ENCODE measurements around the gene HSPG2.
"Not testable (repeated sequence)": the region's sequence is repeated elsewhere in the genome, so short reads cannot be mapped to it uniquely, and the experiment has no call there.

Gene HSPG2

DNA sequence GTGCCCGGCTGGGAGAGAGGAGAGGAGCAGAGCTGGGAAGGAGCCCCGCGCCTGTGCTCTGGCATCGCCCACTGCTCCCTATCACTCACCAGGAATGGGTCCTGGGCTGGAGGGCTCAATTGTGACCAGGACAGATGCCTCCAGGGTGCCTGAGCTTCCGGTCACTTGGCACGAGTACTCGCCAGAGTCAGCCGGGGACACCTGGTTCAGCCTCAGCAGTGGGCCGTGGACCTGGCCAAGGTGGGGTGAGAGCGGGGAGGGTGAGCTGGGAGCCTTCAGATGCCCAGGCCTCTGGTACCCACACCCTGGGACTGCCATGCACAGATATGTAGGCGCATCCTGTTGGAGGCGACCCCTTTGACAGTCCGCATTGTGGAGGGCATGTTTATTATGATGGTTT is 93.9 kb downstream of the HSPG2 start:
- no peak for DNase-seq (ENCODE audit: low spot score)

DNA sequence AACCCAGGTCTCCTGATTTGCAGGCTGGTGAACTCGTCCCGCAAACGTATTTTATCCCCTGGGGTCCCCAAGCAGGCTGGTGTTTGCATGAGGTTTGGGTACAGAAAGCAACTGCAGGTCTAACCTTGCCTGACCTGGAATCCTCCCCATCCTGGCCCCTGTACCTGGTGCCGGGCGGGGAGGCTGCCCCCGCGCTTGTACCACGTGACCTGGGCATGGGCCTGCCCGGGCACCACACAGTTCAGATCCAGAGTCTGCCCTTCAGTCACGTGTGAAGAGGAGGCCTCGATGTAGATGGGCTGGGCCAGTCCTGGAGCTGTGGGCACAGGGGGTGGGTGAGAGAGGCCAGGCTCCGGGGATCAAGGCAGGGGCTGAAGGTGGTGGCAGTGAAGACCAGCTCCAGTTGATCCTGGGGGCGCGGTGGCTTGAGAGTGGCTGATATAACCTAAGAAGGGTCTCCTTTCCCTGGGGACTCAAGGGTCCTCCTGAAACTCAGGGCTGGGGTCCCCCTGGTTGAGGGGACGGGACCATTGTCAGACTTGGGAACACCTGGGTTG is 94.4 kb downstream of the HSPG2 start:
- no peak for DNase-seq (ENCODE audit: low spot score)

GRCh38 chr1:21841852-21842466 is 95.2 kb downstream of the HSPG2 start:
- no peak for DNase-seq (ENCODE audit: low spot score)

- no peak for DNase-seq (ENCODE audit: low spot score)
Measured at GRCh38 chr1:21840981-21841380, 96.1 kb downstream of the HSPG2 start.

GRCh38 chr1:21839337-21840037 is 97.6 kb downstream of the HSPG2 start:
- DNase-seq (ENCODE audit: low spot score) = no peak

DNA sequence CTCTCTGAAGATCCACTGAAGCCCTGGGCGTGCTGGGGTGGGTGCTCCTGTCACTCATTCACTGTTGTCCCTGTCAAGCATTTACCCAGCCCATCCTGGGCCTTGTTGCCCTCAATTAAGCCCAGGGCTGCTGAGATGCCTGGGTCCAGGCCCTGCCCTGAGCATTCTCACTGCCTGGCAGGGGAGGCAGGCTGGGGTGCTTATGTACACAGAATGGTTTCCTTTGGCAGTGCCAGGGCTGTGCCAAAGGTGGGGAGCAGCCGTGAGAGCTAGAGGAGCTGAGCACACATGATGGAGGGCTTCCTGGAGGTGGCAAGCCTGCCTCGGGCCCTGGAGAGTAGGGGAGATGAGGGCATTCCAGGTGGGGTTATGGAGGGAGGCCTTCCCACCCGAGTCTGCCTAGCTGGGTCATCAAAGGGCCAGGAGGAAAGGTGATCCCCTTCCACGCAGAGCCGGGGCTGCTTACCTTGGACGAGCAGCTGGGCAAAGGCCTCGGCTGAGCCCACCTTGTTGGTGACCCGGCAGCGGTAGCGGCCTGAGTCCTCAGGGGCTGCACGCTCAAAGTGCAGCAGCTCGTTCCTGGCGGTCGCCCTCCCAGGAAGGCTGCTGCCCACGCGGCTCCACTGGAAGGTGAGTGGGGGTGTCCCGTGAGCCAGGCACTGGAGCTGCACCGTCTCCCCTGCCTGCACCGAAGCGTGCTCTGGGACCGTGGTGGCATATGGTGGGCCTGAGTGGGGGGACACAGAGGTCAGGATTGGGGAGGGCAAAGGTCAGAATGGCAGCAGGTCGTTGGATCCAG is 98.6 kb downstream of the HSPG2 start:
- DNase-seq (ENCODE audit: low spot score) = no peak

DNA sequence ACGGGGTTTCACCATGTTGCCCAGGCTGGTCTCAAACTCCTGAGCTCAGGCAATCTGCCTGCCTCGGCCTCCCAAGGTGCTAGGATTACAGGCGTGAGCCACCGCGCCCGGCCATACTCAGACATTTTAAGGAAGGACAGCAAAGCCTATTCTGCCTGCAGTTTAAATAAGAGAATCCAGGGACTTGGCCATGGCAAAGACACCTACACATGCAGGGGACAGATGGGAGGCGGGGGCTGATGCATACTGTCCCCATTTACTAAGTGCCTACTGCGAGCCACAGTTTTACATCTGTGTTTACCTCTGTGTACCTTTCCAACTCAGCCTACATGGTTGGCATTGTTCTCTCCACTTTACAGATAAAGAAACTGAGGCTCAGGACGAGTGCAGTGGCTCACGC is 99.6 kb downstream of the HSPG2 start:
- DNase-seq (ENCODE audit: low spot score) = no peak

GRCh38 chr1:21836729-21837128 is 100.4 kb downstream of the HSPG2 start:
- DNase-seq (ENCODE audit: low spot score) = no peak

- DNase-seq (ENCODE audit: low spot score) = no peak
Measured at GRCh38 chr1:21836010-21836409, 101.1 kb downstream of the HSPG2 start.

- no peak for DNase-seq (ENCODE audit: low spot score)
Measured at GRCh38 chr1:21834666-21835065, 102.4 kb downstream of the HSPG2 start.

DNA sequence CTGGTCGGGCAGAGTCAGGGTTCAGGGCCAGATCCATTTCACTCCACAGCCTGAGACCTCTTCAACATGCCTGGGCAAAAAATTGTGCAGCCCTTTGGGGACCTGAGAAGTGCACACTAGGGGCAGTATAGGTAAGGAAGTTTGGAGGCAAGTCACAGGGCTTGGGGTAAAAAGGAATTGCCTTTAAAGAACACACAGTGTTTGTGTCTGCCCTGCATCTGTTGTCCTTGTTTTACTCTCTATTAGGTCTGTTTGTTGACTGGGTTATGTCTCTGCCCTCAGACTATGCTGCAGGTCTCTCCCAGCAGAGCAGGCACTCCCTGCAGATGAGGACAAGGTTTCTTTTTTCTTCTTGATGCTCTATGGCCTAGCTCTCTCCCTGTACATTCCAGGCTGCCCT is 103.0 kb downstream of the HSPG2 start:
- no peak for DNase-seq (ENCODE audit: low spot score)

DNA sequence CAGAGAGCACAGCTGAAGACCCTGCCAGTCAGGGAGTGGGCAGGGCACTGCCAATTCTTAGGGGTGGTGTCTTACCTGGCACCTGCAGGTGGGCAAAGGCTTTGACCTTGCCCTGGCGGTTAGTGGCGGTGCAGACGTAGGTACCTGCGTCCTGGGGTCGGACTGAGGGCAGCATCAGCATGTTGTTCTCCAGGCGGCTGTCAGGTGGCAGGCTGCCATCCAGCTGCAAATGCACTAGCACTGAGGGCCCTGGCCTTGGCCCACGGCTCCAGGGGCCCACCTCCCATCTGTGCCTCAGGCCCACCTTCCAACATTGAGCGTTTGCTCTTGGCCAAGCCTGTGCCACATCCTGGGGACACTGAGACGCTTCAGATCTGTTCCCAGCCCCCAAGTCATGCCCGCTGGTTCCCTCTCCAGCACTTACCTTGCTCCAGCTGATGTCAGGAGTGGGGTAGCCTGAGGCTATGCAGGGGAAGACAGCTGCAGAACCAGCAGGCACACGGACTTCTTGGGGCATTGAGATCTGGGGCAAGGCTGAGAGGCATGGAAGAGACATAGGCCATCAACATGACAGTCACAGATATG is 103.6 kb downstream of the HSPG2 start:
- no peak for DNase-seq (ENCODE audit: low spot score)

DNA sequence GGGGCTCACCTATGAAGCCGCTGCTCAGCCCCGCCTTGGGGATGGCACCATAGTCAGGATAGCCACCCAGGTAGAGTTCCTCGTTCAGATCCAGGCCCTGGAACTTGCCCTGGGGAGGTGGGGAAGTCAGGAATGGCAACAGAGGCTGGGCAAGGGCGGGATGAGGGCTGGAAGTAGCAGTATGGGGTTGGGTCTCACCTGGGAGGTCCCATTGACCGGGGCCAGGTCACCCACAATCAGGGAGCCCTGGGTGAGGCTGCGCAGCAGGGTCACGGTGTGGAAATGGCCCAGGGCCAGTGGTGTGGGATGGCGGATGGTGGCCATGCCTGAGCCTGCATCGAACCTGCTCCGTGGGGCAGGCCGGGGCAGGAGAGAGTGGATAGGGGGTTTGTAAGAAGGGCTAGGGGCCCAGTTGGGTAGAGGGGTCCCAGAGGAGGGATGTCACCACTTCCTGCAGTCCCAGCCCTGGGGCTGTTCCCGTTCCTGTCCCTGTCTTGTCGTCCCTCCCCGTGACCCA is 105.6 kb downstream of the HSPG2 start:
- DNase-seq (ENCODE audit: low spot score) = no peak

- DNase-seq (ENCODE audit: low spot score) = no peak
Measured at GRCh38 chr1:21830792-21831453, 106.2 kb downstream of the HSPG2 start.

- no peak for DNase-seq (ENCODE audit: low spot score)
Measured at GRCh38 chr1:21829294-21829693, 107.8 kb downstream of the HSPG2 start.

DNA sequence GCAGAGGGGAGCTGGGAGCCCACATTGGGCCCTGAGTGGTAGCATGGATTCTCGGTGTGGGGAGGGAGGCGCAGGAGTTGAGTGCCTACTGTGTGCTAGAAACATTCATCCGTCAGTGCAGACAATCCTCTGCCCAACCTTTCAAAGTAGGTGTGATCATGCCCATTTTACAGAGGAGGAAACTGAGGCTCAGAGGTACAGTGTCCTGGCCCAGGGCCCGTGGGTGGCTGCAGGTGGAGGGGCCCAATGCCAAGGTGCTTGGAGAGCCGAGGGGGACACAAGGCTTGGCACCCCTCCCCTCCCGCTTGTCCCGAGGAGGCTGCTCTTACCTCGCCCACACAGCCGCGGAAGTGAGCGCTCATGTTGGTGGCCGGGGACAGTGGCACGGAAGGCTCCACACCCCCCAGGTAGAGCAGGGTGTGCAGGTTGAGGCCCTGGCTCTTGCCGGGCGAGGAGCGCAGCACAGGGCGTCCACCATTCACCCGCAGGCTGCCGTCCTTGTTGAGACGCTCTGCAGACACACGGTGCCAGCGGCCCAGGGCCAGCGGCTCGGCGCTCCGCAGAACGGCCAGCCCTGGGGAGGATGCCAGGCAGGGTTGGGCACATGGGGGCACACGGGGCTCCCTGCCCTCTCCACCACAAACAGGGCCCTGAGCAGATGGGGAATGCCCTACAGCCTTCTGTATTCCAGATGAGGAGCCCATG is 108.5 kb downstream of the HSPG2 start:
- DNase-seq (ENCODE audit: low spot score) = no peak

- no peak for DNase-seq (ENCODE audit: low spot score)
Measured at GRCh38 chr1:21828075-21828474, 109.0 kb downstream of the HSPG2 start.

GRCh38 chr1:21827141-21827679 is 109.9 kb downstream of the HSPG2 start:
- no peak for DNase-seq (ENCODE audit: low spot score)

- not testable (repeated sequence) for DNase-seq (ENCODE audit: low spot score)
Measured at GRCh38 chr1:21826694-21827093, 110.4 kb downstream of the HSPG2 start.

- DNase-seq (ENCODE audit: low spot score) = no peak
Measured at GRCh38 chr1:21825393-21825792, 111.7 kb downstream of the HSPG2 start.

DNA sequence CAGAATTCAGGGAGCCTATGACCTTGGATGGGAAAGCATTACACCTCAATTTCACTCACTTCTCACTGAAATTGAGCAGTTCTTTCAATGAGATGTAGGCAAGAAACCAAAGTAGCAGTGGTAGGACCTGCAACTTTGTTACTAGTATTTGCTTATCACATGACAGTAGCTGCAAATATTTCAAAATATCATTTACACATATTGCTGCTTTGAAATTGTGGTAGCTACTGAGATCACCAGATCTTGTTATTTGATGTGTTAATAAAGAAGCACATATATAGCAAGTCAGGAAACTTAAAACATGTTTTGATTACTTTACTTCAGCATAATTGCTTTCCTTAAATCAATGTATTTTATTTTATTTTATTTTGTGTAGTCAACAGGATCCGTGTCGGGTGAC is 112.2 kb downstream of the HSPG2 start:
- no peak for DNase-seq (ENCODE audit: low spot score)
